BLaER1 (cell line): ENCODE data around the gene BNIP3.

ENCODE experiments used
- H3K27ac ChIP-seq: shearing (Covaris generic); formaldehyde crosslinking; 2 replicates; pipeline ENCODE4 v1.8.1; 2022
- H3K27me3 ChIP-seq: shearing (Covaris generic); formaldehyde crosslinking; 2 replicates; pipeline ENCODE4 v1.8.1; 2022
- H3K36me3 ChIP-seq: shearing (Covaris generic); formaldehyde crosslinking; 2 replicates; pipeline ENCODE4 v1.8.1; 2022
- H3K4me1 ChIP-seq: shearing (Covaris generic); formaldehyde crosslinking; 2 replicates; pipeline ENCODE4 v1.8.1; 2022
- H3K4me2 ChIP-seq: shearing (Covaris generic); formaldehyde crosslinking; 2 replicates; pipeline ENCODE4 v1.8.1; 2022
- H3K4me3 ChIP-seq: shearing (Covaris generic); formaldehyde crosslinking; 2 replicates; pipeline ENCODE4 v1.8.1; 2022
- H3K9ac ChIP-seq: shearing (Covaris generic); formaldehyde crosslinking; 2 replicates; pipeline ENCODE4 v1.8.1; 2022
- H3K9me3 ChIP-seq: shearing (Covaris generic); formaldehyde crosslinking; 2 replicates; pipeline ENCODE4 v1.8.1; 2022
- H4K20me1 ChIP-seq: shearing (Covaris generic); formaldehyde crosslinking; 2 replicates; pipeline ENCODE4 v1.8.1; 2022
- Cebpa-rat ChIP-seq: shearing (Covaris generic); IDR thresholded peaks from 2 replicates; pipeline ENCODE4 v1.8.1; 2022

BNIP3 gene

GRCh38 chr10:132003282-132003924, 21.7 kb upstream of the BNIP3 start:
- H3K4me3 ChIP-seq: no peak overlapping the region
- no peak overlapping the region for H3K9ac ChIP-seq
- H3K27ac ChIP-seq: no peak overlapping the region
- no peak overlapping the region for H3K4me2 ChIP-seq
- H3K27me3 ChIP-seq: no peaks in the 10 kb centered on the region
- H4K20me1 ChIP-seq: no peaks in the 10 kb centered on the region
- H3K36me3 ChIP-seq: no peaks in the 10 kb centered on the region
- H3K9me3 ChIP-seq: peaks cover 9% of the 10 kb centered on the region
- 0 out of 2 replicates have a peak, but pooled peaks cover 5% of the 10 kb centered on the region for H3K4me1 ChIP-seq
- no peak for TF ChIP-seq Cebpa-rat

DNA sequence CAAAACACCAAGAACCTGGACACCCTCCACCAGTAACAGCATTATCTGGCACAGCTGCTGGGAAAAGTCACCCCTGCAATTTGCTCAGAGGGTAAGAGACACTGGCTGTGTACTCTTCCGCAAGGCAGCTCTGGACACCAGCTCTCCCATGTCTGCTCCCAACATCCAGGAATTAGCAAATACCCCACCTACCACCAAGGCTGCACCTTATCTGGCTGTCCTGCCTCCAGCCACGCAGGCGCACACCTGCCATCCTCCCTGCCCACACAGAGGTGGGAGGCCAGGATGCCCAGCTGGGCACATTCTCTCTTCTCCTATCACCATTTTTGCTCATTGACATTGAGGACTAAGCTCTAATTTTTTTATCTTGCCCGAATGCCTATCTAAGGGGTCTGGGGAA, 20.3 kb upstream of the BNIP3 start:
- no peaks in the 10 kb centered on the region for H3K27me3 ChIP-seq
- H3K9me3 ChIP-seq: peaks cover 9% of the 10 kb centered on the region
- H4K20me1 ChIP-seq: no peaks in the 10 kb centered on the region
- H3K4me3 ChIP-seq: no peak overlapping the region
- no peak overlapping the region for H3K9ac ChIP-seq
- H3K4me2 ChIP-seq: no peak overlapping the region
- no peak for TF ChIP-seq Cebpa-rat
- H3K4me1 ChIP-seq: peaks cover 18% of the 10 kb centered on the region
- H3K36me3 ChIP-seq: no peaks in the 10 kb centered on the region
- no peak overlapping the region for H3K27ac ChIP-seq

DNA sequence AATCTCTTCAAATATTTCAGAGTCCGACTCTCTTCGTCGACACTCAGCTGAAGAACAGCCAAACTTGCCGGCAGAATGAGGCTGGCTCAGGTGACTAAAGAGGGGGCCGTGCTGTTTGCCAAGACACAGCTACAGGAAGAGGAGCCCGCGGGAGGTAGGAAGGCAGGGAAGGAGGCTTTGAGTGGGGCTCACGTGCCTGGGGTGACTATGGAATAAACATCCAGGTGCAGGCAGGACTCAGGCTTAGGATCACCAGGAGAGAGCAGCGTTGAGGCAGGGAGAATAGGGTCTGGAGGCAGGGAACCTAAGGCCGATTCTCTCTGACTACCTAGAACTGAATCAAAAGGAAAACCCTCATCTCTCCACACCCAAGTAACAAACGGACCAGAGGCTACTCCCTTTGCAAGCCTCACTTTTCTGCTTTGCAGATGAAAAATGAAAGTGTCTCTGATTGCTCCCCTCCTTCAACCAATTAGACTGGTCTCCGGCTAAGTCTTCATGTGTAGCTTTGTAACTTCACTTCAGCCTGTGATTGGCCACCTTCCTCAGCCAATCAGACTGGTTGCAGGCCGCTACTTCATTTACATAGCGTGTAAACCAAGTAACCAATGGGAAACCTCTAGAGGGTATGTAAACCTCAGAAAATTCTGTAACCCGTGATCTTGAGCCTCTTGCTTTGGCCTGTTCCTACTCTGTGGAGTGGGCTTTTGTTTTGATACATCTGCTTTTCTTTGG, 19.7 kb upstream of the BNIP3 start:
- Histone ChIP-seq H3K36me3 (no peaks in the 10 kb centered on the region), H4K20me1 (no peaks in the 10 kb centered on the region), H3K4me2 (no peak overlapping the region), H3K4me1 (peaks cover 22% of the 10 kb centered on the region), H3K9me3 (peaks cover 9% of the 10 kb centered on the region), H3K4me3 (no peak overlapping the region), H3K27ac (no peak overlapping the region), H3K27me3 (no peaks in the 10 kb centered on the region), H3K9ac (no peak overlapping the region)
- no peak for TF ChIP-seq Cebpa-rat

- Histone ChIP-seq H3K4me2 (no peak overlapping the region), H3K27me3 (no peaks in the 10 kb centered on the region), H4K20me1 (no peaks in the 10 kb centered on the region), H3K27ac (no peak overlapping the region), H3K36me3 (no peaks in the 10 kb centered on the region), H3K9me3 (no peaks in the 10 kb centered on the region), H3K4me3 (no peak overlapping the region), H3K9ac (no peak overlapping the region), H3K4me1 (peaks cover 22% of the 10 kb centered on the region)
- TF ChIP-seq Cebpa-rat: no peak
Measured at GRCh38 chr10:131998845-131999681, 17.3 kb upstream of the BNIP3 start.

DNA sequence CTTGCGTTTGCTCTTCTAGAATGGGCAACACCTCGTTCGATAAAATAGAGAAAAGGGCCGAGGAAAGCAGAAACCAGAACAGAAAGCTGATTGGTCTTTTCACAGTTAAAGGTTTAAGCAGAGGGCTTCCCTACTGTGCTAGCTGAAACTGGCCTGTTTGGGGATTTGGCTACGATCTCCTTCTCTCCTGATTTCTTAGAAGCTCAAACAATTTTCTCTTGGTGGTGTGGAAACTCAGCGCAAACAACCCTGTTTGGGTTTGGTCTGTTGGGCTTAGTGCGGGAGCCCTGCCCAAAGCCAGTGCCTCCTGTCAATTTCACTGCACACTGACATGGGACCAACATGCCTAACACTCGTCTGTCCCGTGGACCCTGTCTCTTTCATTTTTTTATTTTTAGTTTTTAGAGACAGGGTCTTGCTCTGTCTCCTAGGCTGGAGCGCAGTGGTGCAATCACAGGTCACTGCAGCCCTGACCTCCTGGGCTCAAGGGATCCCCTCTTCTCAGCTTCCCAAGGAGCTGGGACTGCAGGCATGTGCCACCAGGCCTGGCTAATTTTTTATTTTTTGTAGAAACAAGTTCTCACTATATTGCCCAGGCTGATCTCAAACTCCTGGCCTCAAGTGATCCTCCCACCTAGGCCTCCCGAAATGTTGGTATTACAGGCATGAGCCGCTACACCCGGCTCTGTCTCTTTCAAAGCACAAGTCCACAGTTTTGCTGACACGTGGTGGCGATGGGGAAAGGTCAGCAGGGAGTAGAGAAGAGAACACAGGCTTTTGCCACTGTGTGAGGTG, 16.5 kb upstream of the BNIP3 start:
- no peak overlapping the region for H3K4me3 ChIP-seq
- H4K20me1 ChIP-seq: no peaks in the 10 kb centered on the region
- no peak overlapping the region for H3K9ac ChIP-seq
- H3K4me1 ChIP-seq: peaks cover 21% of the 10 kb centered on the region
- H3K9me3 ChIP-seq: no peaks in the 10 kb centered on the region
- no peak overlapping the region for H3K27ac ChIP-seq
- peak overlapping the region; percentile 35; the same call in 1 of the 2 replicates for H3K4me2 ChIP-seq
- H3K36me3 ChIP-seq: no peaks in the 10 kb centered on the region
- no peak for TF ChIP-seq Cebpa-rat
- H3K27me3 ChIP-seq: no peaks in the 10 kb centered on the region

DNA sequence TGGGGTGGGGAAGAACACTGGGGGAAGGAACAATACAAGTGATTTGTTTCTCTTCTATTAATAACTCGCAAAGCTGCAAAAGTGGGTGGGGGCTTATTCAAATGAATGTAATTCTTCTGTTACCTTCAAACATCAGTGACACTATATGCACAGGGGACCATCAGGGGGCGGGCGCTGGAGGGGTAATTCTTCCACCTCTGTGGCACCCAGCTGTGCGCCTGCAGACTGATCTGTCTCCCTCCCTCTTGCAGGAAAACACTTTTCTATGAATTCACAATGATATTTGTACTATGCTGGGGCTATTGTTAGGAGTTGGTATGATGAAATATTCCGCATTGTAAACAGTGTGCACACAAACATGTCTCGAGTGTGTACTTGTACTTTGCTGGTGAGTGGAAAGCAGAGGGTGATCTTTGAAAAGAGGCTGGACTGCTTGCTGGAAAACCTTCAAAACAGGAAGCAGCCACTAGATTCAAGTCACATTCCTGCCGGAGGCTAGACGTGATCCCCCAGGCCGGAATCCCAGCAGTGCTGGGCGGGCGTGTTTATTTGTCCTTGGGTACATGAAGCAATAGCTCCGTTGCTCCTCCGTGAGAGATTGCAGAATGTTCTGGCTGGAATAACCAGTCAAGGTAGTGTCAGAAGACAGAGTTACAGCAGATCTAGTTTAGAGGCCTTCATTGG, 15.8 kb upstream of the BNIP3 start:
- Histone ChIP-seq H3K4me3 (no peak overlapping the region), H3K9me3 (no peaks in the 10 kb centered on the region), H3K9ac (no peak overlapping the region), H3K27me3 (no peaks in the 10 kb centered on the region), H3K4me2 (peak overlapping the region; percentile 35), H3K36me3 (no peaks in the 10 kb centered on the region), H3K27ac (no peak overlapping the region), H3K4me1 (peaks cover 27% of the 10 kb centered on the region), H4K20me1 (no peaks in the 10 kb centered on the region)
- TF ChIP-seq Cebpa-rat: no peak

GRCh38 chr10:131996466-131997365, 15.0 kb upstream of the BNIP3 start:
- no peak overlapping the region for H3K4me3 ChIP-seq
- H3K9me3 ChIP-seq: no peaks in the 10 kb centered on the region
- no peaks in the 10 kb centered on the region for H3K27me3 ChIP-seq
- H3K36me3 ChIP-seq: no peaks in the 10 kb centered on the region
- H3K9ac ChIP-seq: no peak overlapping the region
- H3K4me2 ChIP-seq: peak overlapping the region; percentile 35
- peaks cover 33% of the 10 kb centered on the region for H3K4me1 ChIP-seq
- H4K20me1 ChIP-seq: no peaks in the 10 kb centered on the region
- no peak for TF ChIP-seq Cebpa-rat
- H3K27ac ChIP-seq: no peak overlapping the region

DNA sequence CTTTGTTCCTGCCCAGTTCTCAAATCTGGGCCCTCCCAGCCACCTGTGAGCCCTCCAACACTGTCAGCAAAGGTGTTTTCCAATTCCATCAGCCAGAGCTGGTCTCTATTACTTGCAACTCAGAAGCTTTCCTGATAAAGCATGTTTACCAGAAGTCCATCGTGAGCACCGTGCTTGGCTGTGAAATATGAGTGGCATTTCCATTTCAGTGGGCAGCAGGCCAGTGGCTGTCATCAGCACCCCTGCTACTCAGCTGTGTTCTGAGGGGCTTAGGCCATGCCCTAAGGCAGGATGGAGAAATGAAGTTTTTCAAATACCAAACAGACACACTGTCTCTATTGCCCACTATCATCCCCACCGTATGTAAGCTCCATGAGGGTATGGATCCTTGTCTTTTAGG, 12.7 kb upstream of the BNIP3 start:
- no peak for TF ChIP-seq Cebpa-rat
- peaks cover 33% of the 10 kb centered on the region for H3K4me1 ChIP-seq

More for the DNA sequence above, 12.7 kb upstream of the BNIP3 start:
- H3K9ac ChIP-seq: no peak overlapping the region
- H3K27me3 ChIP-seq: no peaks in the 10 kb centered on the region
- H3K4me2 ChIP-seq: no peak overlapping the region
- H3K4me3 ChIP-seq: no peak overlapping the region
- H3K27ac ChIP-seq: no peak overlapping the region
- H4K20me1 ChIP-seq: no peaks in the 10 kb centered on the region
- no peaks in the 10 kb centered on the region for H3K9me3 ChIP-seq
- no peaks in the 10 kb centered on the region for H3K36me3 ChIP-seq
